RWPE1 (cell line): Measurements from ENCODE around the gene NR5A2.

Experiments used
- CTCF ChIA-PET: fragments of 350-600 bp; sonication (Branson Sonifier 250); formaldehyde crosslinking; extraction: SDS; loops from one replicate; lab custom pipeline; 2021; lab: Yijun Ruan, JAX
- POLR2A ChIA-PET: fragments of 400-600 bp; formaldehyde crosslinking; extraction: SDS; loops from one replicate; lab custom pipeline; 2020; ENCODE audit warnings: antibody characterized with exemption; ENCODE audit not compliant: low non-redundant PET; lab: Yijun Ruan, JAX
- DNase-seq: peaks from one replicate; pipeline ENCODE4 v3.0.0; 2012; ENCODE audit warnings: low spot score
- H3K27ac ChIP-seq: fragments of 450-650 bp; 2 replicates; pipeline ENCODE4 v1.5.1; 2017
- TF ChIP-seq, protein P1 (sequence below): fragments of 450-650 bp; conservative IDR thresholded peaks from 2 replicates; pipeline ENCODE4 v1.5.1; 2017; ENCODE audit warnings: low read depth, mild to moderate bottlenecking

NR5A2 gene

GRCh38 chr1:200163911-200164310 lies 136.4 kb downstream of the NR5A2 start:
- ChIA-PET CTCF (interaction anchor here (0.6 to 1.0 kb wide), 2 partner anchors 326 to 473 kb away, joined by 3 to 6 read pairs; no protein-coding TSS in a partner anchor), POLR2A (no interaction called here)
- no peak for DNase-seq
- TF ChIP-seq, protein P1, sequence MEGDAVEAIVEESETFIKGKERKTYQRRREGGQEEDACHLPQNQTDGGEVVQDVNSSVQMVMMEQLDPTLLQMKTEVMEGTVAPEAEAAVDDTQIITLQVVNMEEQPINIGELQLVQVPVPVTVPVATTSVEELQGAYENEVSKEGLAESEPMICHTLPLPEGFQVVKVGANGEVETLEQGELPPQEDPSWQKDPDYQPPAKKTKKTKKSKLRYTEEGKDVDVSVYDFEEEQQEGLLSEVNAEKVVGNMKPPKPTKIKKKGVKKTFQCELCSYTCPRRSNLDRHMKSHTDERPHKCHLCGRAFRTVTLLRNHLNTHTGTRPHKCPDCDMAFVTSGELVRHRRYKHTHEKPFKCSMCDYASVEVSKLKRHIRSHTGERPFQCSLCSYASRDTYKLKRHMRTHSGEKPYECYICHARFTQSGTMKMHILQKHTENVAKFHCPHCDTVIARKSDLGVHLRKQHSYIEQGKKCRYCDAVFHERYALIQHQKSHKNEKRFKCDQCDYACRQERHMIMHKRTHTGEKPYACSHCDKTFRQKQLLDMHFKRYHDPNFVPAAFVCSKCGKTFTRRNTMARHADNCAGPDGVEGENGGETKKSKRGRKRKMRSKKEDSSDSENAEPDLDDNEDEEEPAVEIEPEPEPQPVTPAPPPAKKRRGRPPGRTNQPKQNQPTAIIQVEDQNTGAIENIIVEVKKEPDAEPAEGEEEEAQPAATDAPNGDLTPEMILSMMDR: no peak
- no peak overlapping the region for H3K27ac ChIP-seq

DNA sequence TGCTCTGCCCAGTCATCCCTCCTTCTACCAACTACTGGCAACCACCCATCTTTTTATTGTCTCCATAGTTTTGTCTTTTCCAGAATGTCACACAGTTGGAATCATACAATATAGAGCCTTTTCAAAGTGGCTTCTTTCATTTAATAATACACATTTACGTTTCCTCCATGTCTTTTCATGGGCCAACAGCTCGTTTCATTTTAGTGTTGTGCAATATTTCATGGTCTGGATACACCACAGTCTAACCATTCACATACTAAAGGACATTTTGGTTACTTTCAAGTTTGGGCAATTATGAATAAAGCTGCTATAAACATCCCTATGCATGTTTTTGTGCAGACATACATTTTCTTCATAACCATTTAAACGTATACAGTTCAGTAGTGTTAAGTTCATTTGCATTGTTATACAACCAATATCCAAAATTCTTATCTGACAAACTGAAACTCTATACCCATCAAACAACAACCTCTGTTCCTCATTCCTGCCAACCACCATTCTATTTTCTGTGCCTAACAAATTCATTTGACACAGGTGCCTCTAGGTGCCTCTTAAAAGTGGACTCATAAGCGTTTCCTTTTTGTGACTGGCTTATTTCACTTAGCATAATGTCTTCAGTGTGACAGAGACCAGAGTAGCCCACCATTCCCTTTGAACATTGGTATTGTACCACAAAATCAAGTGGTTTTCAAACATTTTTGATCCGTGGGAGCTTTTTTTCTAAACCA lies 138.1 kb downstream of the NR5A2 start:
- DNase-seq: no peak
- ChIA-PET POLR2A (no interaction called here), CTCF (interaction anchor here (0.7 kb wide), 1 partner anchor 1068 kb away, joined by 3 read pairs; no protein-coding TSS in a partner anchor)
- H3K27ac ChIP-seq: no peak overlapping the region
- TF ChIP-seq, protein P1: no peak

- DNase-seq: no peak
- POLR2A ChIA-PET: no interaction called here
- TF ChIP-seq, protein P1: no peak
- H3K27ac ChIP-seq: no peak overlapping the region
- CTCF ChIA-PET: interaction anchor here (0.6 kb wide), 1 partner anchor 243 kb away, joined by 3 read pairs; no protein-coding TSS in a partner anchor
These were observed 138.9 kb downstream of the NR5A2 start for GRCh38 chr1:200166411-200166810.

GRCh38 chr1:200168926-200169325 lies 141.4 kb downstream of the NR5A2 start:
- CTCF ChIA-PET: interaction anchor here (0.7 kb wide), 1 partner anchor 356 kb away, joined by 3 read pairs; no protein-coding TSS in a partner anchor
- TF ChIP-seq, protein P1: no peak
- POLR2A ChIA-PET: no interaction called here
- DNase-seq: no peak
- no peak overlapping the region for H3K27ac ChIP-seq

DNA sequence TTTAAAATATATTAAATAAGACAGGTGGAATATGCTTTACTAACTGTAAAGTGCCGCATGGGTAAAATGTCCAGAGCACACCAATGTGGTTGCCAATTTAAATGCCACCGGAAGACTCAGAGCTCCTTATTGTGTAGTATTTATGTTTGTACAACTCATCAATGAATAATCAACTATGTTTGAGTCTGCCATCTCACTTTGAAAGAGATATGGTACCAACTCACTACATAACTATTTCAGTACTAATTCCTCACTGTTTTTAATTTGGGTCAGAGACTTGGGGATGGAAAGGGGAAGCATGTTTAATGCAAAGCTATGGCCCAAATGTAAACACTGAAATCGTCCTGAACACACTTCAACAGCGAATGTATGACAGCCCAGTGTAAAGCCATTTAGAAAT lies 144.8 kb downstream of the NR5A2 start:
- no peak for DNase-seq
- no peak overlapping the region for H3K27ac ChIP-seq
- TF ChIP-seq, protein P1: no peak
- CTCF ChIA-PET: interaction anchor here (0.6 to 0.7 kb wide), 2 partner anchors 84 to 144 kb away, joined by 3 to 4 read pairs; no protein-coding TSS in a partner anchor
- POLR2A ChIA-PET: no interaction called here

- ChIA-PET CTCF (interaction anchor here (1.1 kb wide), 1 partner anchor 13 kb away, joined by 3 read pairs; no protein-coding TSS in a partner anchor), POLR2A (no interaction called here)
- DNase-seq: no peak
- TF ChIP-seq, protein P1: no peak
- no peak overlapping the region for H3K27ac ChIP-seq
These were observed 145.6 kb downstream of the NR5A2 start for GRCh38 chr1:200173097-200173618.
